ENCODE data around the gene DNAH9.
"Not testable (repeated sequence)": the region's sequence is repeated elsewhere in the genome, so short reads cannot be mapped to it uniquely, and the experiment has no call there.

Gene DNAH9

DNA sequence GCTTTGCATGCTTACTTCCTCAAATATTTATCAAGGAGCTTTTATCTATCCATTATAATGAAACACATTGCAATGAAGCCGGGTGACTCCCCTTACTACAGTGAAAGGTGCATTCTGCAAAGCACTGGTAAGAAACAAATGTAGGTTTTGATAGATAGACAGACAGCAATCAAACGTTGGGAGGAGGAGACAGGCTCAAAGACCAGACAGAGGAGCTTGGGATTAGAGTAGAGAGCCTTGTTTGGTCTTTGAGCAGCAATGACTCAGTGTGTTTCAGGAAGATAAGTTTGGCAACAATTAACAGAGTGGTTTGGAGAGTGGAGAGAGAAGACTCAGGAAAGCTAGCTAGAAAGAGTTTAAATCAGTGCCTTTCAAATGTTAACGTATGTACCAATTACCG is 330.2 kb downstream of the DNAH9 start:
- DNase-seq (ENCODE audit: low read depth in 1 of 2, low spot score in 1 of 2) = no peak
- in situ Hi-C loops (cut with HindIII; ENCODE audit: low pct_unique_long_range_greater_than_20kb, low sequenced_read_pairs) = no loop called here
- TF ChIP-seq JUND (IDR thresholded peaks at IDR 0.05; ENCODE audit: low read depth) = no peak

DNA sequence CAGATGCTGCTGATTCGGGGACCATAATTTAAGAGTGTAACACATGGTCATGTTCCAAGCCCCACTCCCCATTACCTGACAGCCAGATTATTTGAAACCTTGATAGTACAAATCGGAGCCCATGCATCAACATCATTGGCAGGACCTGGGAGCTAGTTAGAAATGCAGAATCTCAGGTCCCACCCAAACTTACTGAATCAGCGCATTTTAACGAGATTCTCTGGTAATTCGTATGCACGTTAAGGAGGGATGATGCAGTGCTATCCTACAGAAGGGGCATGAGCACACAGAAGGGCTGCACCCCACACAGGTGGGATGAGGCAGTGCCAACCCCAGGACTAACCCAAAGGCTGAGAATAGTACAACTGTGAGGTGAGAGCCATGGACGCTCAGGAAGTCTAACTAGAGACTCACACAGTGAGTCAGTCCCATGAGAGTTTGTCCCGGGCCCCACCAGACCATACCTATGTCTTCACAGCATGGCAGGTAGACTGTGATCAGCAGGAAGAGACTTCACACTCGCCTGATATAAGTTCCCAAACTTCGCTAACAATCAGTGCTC is 334.1 kb downstream of the DNAH9 start:
- no peak for DNase-seq (ENCODE audit: low read depth in 1 of 2, low spot score in 1 of 2)
- in situ Hi-C loops (cut with HindIII; ENCODE audit: low pct_unique_long_range_greater_than_20kb, low sequenced_read_pairs) = no loop called here
- no peak for TF ChIP-seq JUND (IDR thresholded peaks at IDR 0.05; ENCODE audit: low read depth)

DNA sequence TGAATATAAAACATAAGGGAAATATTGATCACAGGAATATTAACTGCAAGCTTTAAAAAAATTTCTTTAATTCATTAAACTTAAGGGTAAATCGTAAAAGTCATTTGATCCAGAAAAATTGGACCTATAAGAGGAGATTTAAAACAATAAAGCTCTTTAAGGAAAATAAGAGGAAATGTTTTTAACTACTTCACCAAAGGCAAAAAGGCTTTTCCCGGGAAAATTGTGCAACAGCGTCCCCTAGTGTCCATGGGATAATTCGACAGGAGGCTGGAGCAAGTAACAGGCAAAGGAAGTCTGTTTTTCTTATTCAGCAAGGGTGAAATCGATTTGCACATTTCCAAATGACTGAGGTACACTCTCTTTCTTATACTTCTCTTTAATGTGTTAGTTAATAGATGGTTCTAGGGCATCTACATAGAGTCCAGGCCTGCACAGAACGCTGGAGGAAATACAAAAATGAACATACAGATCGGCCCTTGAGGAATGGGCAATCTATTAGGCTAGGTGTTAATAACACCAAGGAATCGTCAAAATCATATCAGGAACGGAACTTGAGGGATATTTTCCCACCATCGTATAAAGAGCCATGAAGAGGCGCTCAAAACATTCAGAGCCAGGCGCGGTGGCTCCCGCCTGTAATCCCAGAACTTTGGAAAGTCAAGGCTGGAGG is 337.6 kb downstream of the DNAH9 start:
- in situ Hi-C loops (cut with HindIII; ENCODE audit: low pct_unique_long_range_greater_than_20kb, low sequenced_read_pairs) = no loop called here
- peak; percentile 11 to 77 for DNase-seq (ENCODE audit: low read depth in 1 of 2, low spot score in 1 of 2)
- TF ChIP-seq JUND (IDR thresholded peaks at IDR 0.05; ENCODE audit: low read depth) = no peak

DNA sequence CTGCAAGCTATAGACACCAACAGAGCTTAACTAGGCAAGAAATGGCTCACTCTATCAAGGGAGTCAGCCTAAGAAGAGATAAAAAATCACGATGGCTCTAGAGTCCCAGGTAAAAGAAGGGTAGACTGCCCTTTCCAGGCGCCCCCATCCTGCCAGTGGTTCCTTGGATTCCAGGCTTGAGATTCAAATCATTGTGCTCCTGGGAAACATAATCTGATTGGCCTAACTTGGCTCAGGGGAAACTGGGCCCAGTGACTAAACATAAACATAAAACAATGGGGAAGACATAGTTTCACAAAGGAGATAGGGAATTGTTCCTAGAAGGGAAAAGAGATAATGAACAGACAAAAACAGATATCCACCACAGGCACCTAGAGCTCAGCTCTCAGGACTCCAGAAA is 342.6 kb downstream of the DNAH9 start:
- in situ Hi-C loops (cut with HindIII; ENCODE audit: low pct_unique_long_range_greater_than_20kb, low sequenced_read_pairs) = no loop called here
- TF ChIP-seq JUND (IDR thresholded peaks at IDR 0.05; ENCODE audit: low read depth) = no peak
- no peak for DNase-seq (ENCODE audit: low read depth in 1 of 2, low spot score in 1 of 2)

DNA sequence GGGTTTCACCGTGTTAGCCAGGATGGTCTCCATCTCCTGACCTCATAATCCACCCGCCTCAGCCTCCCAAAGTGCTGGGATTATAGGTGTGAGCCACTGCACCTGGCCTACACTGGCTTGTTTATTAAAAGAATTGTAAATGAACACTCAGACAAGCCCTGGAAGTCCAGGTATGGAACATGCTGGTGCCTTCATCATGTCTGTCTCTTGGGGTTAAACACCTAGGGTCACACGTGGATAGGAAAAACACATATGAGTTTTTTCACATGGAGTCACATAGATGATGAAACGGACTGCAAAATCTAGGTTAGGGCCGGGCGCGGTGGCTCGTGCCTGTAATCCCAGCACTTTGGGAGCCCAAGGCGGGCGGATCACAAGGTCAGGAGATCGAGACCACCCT is 344.8 kb downstream of the DNAH9 start:
- in situ Hi-C loops (cut with HindIII; ENCODE audit: low pct_unique_long_range_greater_than_20kb, low sequenced_read_pairs); DNase-seq (ENCODE audit: low read depth in 1 of 2, low spot score in 1 of 2): not testable (repeated sequence)

DNA sequence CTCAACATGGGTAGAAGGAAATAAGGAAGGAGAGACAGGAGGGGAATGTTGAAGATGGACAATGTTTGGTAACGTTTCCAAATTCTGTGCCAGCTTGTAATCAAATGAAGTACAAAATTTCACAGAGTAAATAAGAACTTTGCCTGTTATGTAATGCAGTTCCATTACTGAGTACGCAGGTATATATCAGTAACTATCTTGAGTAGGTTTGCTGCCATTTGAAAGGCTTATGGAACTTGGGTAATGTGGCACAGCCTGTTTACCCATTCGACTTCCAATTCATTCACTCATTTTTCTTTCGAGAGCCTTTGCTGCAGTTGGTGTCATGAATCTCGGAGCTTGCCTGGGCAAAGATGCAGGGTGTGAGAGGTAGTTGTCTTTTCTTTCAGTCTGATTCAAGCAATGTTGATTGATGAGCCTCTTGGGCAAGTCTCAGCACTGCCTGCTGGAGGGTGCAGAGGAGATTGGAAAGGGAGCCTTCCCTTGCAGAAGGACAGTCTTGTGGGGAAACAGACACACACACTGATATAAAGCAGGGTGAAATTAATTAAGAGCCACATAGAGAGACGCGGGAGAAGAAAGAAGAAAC is 345.6 kb downstream of the DNAH9 start:
- no peak for TF ChIP-seq JUND (IDR thresholded peaks at IDR 0.05; ENCODE audit: low read depth)
- no peak for DNase-seq (ENCODE audit: low read depth in 1 of 2, low spot score in 1 of 2)
- in situ Hi-C loops (cut with HindIII; ENCODE audit: low pct_unique_long_range_greater_than_20kb, low sequenced_read_pairs) = no loop called here

DNA sequence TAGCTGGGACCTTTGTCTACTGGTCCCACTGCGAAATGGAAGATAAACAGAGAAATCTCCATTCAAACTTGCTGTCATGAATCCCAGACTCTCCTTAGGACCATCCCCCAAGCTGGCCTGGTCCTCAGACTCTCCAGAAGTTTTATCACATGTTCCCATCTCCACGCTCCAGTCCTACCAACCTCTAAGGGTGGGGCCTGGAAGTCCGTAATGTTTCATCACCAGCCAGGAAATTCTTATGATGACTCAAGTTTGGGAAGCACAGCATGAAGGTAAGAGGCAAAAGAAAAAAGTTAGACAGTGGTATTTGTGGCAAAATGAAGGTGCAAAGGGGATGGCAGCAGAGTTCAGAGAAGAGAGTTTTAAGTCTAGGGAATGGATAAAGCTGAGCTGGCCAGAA is 346.3 kb downstream of the DNAH9 start:
- in situ Hi-C loops (cut with HindIII; ENCODE audit: low pct_unique_long_range_greater_than_20kb, low sequenced_read_pairs) = no loop called here
- DNase-seq (ENCODE audit: low read depth in 1 of 2, low spot score in 1 of 2) = no peak
- TF ChIP-seq JUND (IDR thresholded peaks at IDR 0.05; ENCODE audit: low read depth) = no peak

DNA sequence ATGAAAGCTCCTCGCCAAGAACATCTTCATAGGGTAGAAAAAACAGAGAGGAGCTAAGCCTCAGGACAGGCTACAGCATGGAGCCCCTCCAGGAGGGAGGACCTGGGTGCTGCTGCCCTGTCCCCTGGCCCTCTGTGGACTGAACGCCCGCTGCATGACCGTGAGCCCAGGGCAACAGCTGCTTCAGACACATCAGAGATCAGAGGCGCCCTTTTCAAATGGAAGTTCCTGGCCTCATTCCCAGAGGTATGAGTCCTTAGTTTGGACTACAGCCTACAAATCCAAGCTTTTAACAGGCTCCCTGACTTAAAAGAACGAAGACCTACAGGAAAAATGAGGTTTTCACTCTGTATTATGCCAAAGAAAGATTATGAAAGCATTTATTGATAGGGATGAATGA is 350.5 kb downstream of the DNAH9 start:
- in situ Hi-C loops (cut with HindIII; ENCODE audit: low pct_unique_long_range_greater_than_20kb, low sequenced_read_pairs) = no loop called here
- TF ChIP-seq JUND (IDR thresholded peaks at IDR 0.05; ENCODE audit: low read depth) = no peak
- DNase-seq (ENCODE audit: low read depth in 1 of 2, low spot score in 1 of 2) = no peak

DNA sequence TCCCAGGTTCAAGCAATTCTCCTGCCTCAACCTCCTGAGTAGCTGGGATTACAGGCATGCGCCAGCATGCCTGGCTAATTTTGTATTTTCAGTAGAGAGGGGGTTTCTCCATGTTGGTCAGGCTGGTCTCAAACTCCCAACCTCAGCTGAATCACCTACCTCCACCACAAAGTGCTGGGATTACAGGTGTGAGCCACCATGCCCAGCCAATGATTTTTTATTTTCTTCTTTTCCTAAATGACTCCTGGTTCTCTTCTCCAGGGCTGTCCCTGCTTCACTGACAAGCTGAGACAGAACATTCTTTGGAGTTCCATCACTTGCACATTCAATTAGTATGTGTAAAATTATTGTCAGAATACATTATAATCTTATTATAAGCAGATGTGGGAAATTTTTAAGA is 351.3 kb downstream of the DNAH9 start:
- DNase-seq (ENCODE audit: low read depth in 1 of 2, low spot score in 1 of 2); in situ Hi-C loops (cut with HindIII; ENCODE audit: low pct_unique_long_range_greater_than_20kb, low sequenced_read_pairs): not testable (repeated sequence)

DNA sequence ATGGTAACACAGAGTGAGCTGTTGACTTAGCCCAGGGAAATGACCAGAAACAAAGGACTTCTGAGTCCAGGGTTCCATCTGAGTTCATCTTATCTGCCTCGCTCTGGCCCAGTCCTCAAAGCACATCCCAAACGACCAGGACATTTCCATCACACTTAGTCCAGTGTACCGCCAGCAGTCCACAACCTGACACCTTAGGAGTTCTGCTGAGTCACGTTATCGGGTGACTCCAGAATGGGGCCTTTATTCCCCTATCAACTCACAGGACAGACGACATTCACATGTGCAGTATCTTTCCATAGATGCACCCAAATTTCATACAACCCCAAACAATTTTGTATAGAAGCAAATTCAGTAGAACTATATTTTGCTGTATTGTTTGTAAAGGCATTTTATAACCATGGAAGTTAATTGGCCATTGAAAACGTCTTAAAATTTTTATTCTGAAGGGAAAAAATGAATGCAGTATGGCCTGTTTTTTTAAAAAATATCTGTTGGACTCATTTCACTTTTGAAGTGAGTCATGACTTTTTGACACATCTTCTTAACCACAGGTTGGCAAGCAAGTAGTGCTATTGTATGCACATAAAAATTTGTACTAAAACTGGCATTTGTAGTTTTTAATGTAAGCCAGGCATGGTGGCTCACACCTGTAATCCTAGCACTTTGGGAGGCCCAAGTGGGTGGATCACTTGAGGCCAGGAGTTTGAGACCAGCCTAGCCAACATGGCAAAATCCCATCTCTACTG is 352.7 kb downstream of the DNAH9 start:
- TF ChIP-seq JUND (IDR thresholded peaks at IDR 0.05; ENCODE audit: low read depth) = no peak
- in situ Hi-C loops (cut with HindIII; ENCODE audit: low pct_unique_long_range_greater_than_20kb, low sequenced_read_pairs) = no loop called here
- DNase-seq (ENCODE audit: low read depth in 1 of 2, low spot score in 1 of 2) = no peak

DNA sequence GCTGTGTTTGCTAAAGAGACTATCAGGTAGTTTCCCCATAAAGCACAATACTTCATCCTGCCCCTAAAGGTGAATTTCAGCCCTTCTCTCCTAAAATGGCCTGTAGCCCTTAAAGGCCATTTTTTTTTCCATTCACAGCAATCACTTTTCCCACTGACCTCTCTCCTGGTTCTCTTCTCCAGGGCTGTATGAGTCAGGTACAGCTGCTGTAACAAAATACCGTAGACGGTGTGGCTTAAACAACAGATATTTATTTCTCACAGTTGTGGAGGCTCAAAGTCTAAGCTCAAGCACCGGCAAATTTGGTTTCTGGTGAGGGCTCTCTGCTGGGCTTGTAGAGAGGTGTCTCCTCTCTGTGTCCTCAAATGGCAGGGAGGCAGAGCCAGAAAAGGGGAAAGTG is 354.3 kb downstream of the DNAH9 start:
- DNase-seq (ENCODE audit: low read depth in 1 of 2, low spot score in 1 of 2) = no peak
- TF ChIP-seq JUND (IDR thresholded peaks at IDR 0.05; ENCODE audit: low read depth) = no peak
- in situ Hi-C loops (cut with HindIII; ENCODE audit: low pct_unique_long_range_greater_than_20kb, low sequenced_read_pairs) = no loop called here

DNA sequence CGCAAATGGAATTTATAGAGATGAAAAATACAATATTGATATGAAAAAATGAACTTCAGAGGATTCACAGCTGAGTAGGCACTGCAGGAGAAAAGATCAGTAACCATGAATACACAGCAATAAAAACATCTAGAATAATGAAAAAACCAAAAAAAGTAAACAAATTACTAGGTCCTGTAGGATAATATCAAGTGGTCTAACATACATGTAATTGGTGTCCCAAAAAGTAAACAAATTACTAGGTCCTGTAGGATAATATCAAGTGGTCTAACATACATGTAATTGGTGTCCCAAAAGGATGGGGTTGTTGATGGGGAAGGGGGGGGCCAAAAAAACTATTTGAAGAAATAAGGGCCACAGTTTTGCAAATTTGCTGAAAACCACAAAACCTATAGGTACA is 355.7 kb downstream of the DNAH9 start:
- in situ Hi-C loops (cut with HindIII; ENCODE audit: low pct_unique_long_range_greater_than_20kb, low sequenced_read_pairs) = no loop called here
- no peak for DNase-seq (ENCODE audit: low read depth in 1 of 2, low spot score in 1 of 2)
- TF ChIP-seq JUND (IDR thresholded peaks at IDR 0.05; ENCODE audit: low read depth) = no peak

DNA sequence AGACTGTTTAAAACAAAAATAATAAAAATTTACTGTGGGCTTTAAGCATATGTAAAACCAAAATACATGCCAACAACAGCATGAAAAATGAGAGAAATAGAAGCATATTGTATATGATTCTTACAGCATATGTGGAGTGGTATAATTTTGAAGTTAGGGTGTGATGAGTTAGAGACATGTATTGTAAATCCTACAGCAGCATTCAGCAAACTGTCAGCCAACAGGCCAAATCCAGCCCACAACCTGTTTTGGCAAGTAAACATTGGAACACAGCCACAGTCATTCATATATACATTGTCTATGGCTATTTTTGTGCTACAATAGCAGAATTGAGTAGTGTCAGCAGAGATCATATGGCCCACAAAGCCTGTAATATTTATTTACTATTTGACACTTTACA is 356.7 kb downstream of the DNAH9 start:
- TF ChIP-seq JUND (IDR thresholded peaks at IDR 0.05; ENCODE audit: low read depth) = no peak
- in situ Hi-C loops (cut with HindIII; ENCODE audit: low pct_unique_long_range_greater_than_20kb, low sequenced_read_pairs) = no loop called here

More for the DNA sequence above, 356.7 kb downstream of the DNAH9 start:
- peak in 1 of 2 experiments; percentile 19 for DNase-seq (ENCODE audit: low read depth in 1 of 2, low spot score in 1 of 2)

Measured in T47D (cell line).